Right lobe of liver (tissue), 6 donors: ENCODE data around the gene RBFOX1. TPM values are rescaled to one million over a fixed set of nuclear protein-coding genes. Genes with fewer than 3 reads are reported as not detected.

Source experiments
- ATAC-seq, 4 donors: fragments of 200-7000 bp; cut with Tn5 transposase; one replicate each; pipeline ENCODE4 v1.9.1; 2020; ENCODE audit warnings: mild to moderate bottlenecking in 4 of 4, moderate library complexity in 4 of 4
- DNase-seq, 3 donors: peaks; one replicate each; pipeline ENCODE4 v3.0.0-alpha.2; 2020
- H3K27ac ChIP-seq, 3 donors: fragments of 200-600 bp; one replicate each; pipeline ENCODE4 v1.8.0; 2022
- H3K27me3 ChIP-seq, 2 donors: fragments of 200-600 bp; one replicate each; pipeline ENCODE4 v1.8.0; 2022
- H3K36me3 ChIP-seq, 4 donors: fragments of 200-600 bp; sonication (generic) in 1 of 4; one replicate each; pipeline versions ENCODE4 v1.5.1 to v1.8.0; 2017 to 2022; ENCODE audit warnings: control low read depth in 1 of 4
- H3K4me1 ChIP-seq, 4 donors: fragments of 200-600 bp; sonication (generic) in 1 of 4; one replicate each; pipeline versions ENCODE4 v1.5.1 to v1.8.0; 2017 to 2022; ENCODE audit warnings: control low read depth in 1 of 4
- H3K4me3 ChIP-seq, 3 donors: fragments of 200-600 bp; one replicate each; pipeline ENCODE4 v1.8.0; 2022
- H3K9me3 ChIP-seq, 4 donors: fragments of 200-600 bp; sonication (generic) in 1 of 4; one replicate each; pipeline versions ENCODE4 v1.5.1 to v1.8.0; 2017 to 2022; ENCODE audit warnings: control low read depth in 1 of 4
- CTCF ChIP-seq, 4 donors: fragments of 200-600 bp in 3 of 4; fragments of 450-650 bp in 1 of 4; IDR thresholded peaks; one replicate each; pipeline versions ENCODE4 v1.5.1 to v1.8.0; 2016 to 2022; ENCODE audit warnings: antibody characterized with exemption in 4 of 4, mild to moderate bottlenecking in 2 of 4
- POLR2A ChIP-seq: fragments of 450-650 bp; IDR thresholded peaks from one replicate; pipeline ENCODE4 v1.6.1; 2017; ENCODE audit warnings: antibody characterized with exemption, mild to moderate bottlenecking
- WGBS: methylation state at CpG from one replicate; pipeline ENCODE4 v1.1.6; 2018; ENCODE audit warnings: low coverage, low lambda C conversion rate; ENCODE audit not compliant: insufficient coverage; ENCODE audit errors: missing lambda C conversion rate; 5-methylcytosine and 5-hydroxymethylcytosine counted together
- intact Hi-C, 2 donors: fragments of 100-400 bp; cut with DNase I; formaldehyde crosslinking; loops; one replicate each; pipeline versions ENCODE4 v1.11.2 to v1.14.1; 2022
- total RNA-seq, 6 experiments: library from RNA; depleted of rRNA in 2 of 6; stranded (reverse); fragments of >200 nt in 2 of 6; fragmentation: NEBNext Ultra II Directional in 3 of 6; extraction: Animal tissue kit (Norgen Biotek cat#: 25700) in 3 of 6; gene quantifications; one replicate each; pipeline versions ENCODE4 v1.1.0 to v1.2.4, GENCODE V29; 2016 to 2023
- donor health status: DM: no; HTN: yes; CAD: no.
- donor health status: DM: no; HTN: no; CAD: no.
- donor health status: DM: no; HTN: no; CAD: no.
- donor health status: DM: no; HTN: yes; CAD: no.
- donor health status: DM: no; HTN: yes; CAD: no.

The RBFOX1 gene
- total RNA-seq, 6 experiments from 2014 or later = 0.19 TPM; not detected in 5

GRCh38 chr16:7644176-7644575 is 311.5 kb downstream of the RBFOX1 start:
- WGBS = 15% methylated on average over 5 of the region's 6 CpGs
- Histone ChIP-seq H3K27me3 (no peaks in the 10 kb centered on the region), H3K4me1 (no peaks in the 10 kb centered on the region), H3K36me3 (no peaks in the 10 kb centered on the region), H3K4me3 (no peak overlapping the region), H3K27ac (no peak overlapping the region), H3K9me3 (no peaks in the 10 kb centered on the region)
- intact Hi-C loops = no loop called here
- no peak for DNase-seq
- ATAC-seq = no peak
- TF ChIP-seq CTCF (IDR thresholded peaks at IDR 0.05) (no peak), POLR2A (no peak)

GRCh38 chr16:7644811-7645210 is 312.2 kb downstream of the RBFOX1 start:
- TF ChIP-seq CTCF (IDR thresholded peaks at IDR 0.05) (no peak), POLR2A (no peak)
- 38% methylated on average over 5 of the region's 5 CpGs for WGBS
- ATAC-seq (no peak), DNase-seq (no peak)
- intact Hi-C loops = no loop called here
- Histone ChIP-seq H3K27ac (no peak overlapping the region), H3K9me3 (no peaks in the 10 kb centered on the region), H3K4me3 (no peak overlapping the region), H3K27me3 (no peaks in the 10 kb centered on the region), H3K36me3 (no peaks in the 10 kb centered on the region), H3K4me1 (no peaks in the 10 kb centered on the region)

GRCh38 chr16:7646821-7647500 is 314.3 kb downstream of the RBFOX1 start:
- ATAC-seq = no peak
- no peak overlapping the region for H3K27ac ChIP-seq
- DNase-seq = no peak
- no peaks in the 10 kb centered on the region for H3K9me3 ChIP-seq
- no peaks in the 10 kb centered on the region for H3K36me3 ChIP-seq
- 59% methylated on average over 7 of the region's 7 CpGs for whole genome bisulfite sequencing
- intact Hi-C loops = no loop called here
- no peaks in the 10 kb centered on the region for H3K4me1 ChIP-seq
- TF ChIP-seq POLR2A (no peak), CTCF (IDR thresholded peaks at IDR 0.05) (no peak)
- no peaks in the 10 kb centered on the region for H3K27me3 ChIP-seq
- no peak overlapping the region for H3K4me3 ChIP-seq

GRCh38 chr16:7650431-7650830 is 317.8 kb downstream of the RBFOX1 start:
- H3K4me3 ChIP-seq = no peak overlapping the region
- H3K36me3 ChIP-seq = no peaks in the 10 kb centered on the region
- no peak for DNase-seq
- H3K27ac ChIP-seq = no peak overlapping the region
- TF ChIP-seq POLR2A (no peak), CTCF (IDR thresholded peaks at IDR 0.05) (no peak)
- H3K27me3 ChIP-seq = no peaks in the 10 kb centered on the region
- intact Hi-C loops = no loop called here
- H3K9me3 ChIP-seq = no peaks in the 10 kb centered on the region
- WGBS = 46% methylated on average over 4 of the region's 4 CpGs
- ATAC-seq = no peak
- no peaks in the 10 kb centered on the region for H3K4me1 ChIP-seq
